Eye (tissue), 1 donor: ENCODE measurements around the gene HSPB1.
"Not testable (repeated sequence)": the region's sequence is repeated elsewhere in the genome, so short reads cannot be mapped to it uniquely, and the experiment has no call there.

Experiments used
- DNase-seq: peaks from one replicate; pipeline ENCODE4 v3.0.0-alpha.2; 2015

The HSPB1 gene

GRCh38 chr7:76281706-76282343 lies 20.6 kb upstream of the HSPB1 start:
- peak; percentile 29 for DNase-seq

- DNase-seq: peak; percentile 67
Measured at GRCh38 chr7:76282344-76283253, 19.9 kb upstream of the HSPB1 start.

- DNase-seq: no peak
Measured at GRCh38 chr7:76283254-76284159, 19.0 kb upstream of the HSPB1 start.

GRCh38 chr7:76285604-76286374 lies 16.7 kb upstream of the HSPB1 start:
- DNase-seq: no peak

- DNase-seq: no peak
Measured at GRCh38 chr7:76286842-76287403, 15.6 kb upstream of the HSPB1 start.

- not testable (repeated sequence) for DNase-seq
Measured at GRCh38 chr7:76290847-76291350, 11.6 kb upstream of the HSPB1 start.

- peak; percentile 96 for DNase-seq
Measured at GRCh38 chr7:76291351-76292212, 10.9 kb upstream of the HSPB1 start.

GRCh38 chr7:76292213-76292573 lies 10.3 kb upstream of the HSPB1 start:
- DNase-seq: no peak

- DNase-seq: not testable (repeated sequence)
Measured at GRCh38 chr7:76292911-76293310, 9.6 kb upstream of the HSPB1 start.

- no peak for DNase-seq
Measured at GRCh38 chr7:76293407-76293901, 9.0 kb upstream of the HSPB1 start.

- DNase-seq: peak; percentile 94
Measured at GRCh38 chr7:76294344-76295024, 8.0 kb upstream of the HSPB1 start.

- no peak for DNase-seq
Measured at GRCh38 chr7:76296743-76297740, 5.4 kb upstream of the HSPB1 start.

GRCh38 chr7:76300166-76300731 lies 2.2 kb upstream of the HSPB1 start:
- no peak for DNase-seq

- no peak for DNase-seq
Measured at GRCh38 chr7:76301000-76301399, 1.5 kb upstream of the HSPB1 start.

- DNase-seq: peak; percentile 96
Measured at GRCh38 chr7:76303202-76304147, 1.0 kb downstream of the HSPB1 start.

- DNase-seq: no peak
Measured at GRCh38 chr7:76304888-76305375, 2.5 kb downstream of the HSPB1 start.

GRCh38 chr7:76308874-76309273 lies 6.4 kb downstream of the HSPB1 start:
- not testable (repeated sequence) for DNase-seq
